Tracheal epithelial cell (primary cell): ENCODE data around the gene TRIM3. TPM values are rescaled to one million over a fixed set of nuclear protein-coding genes. Genes with fewer than 3 reads are reported as not detected.

Source experiments
- total RNA-seq: library from RNA; depleted of rRNA; stranded (reverse); fragments of >200 nt; gene quantifications from 2 replicates; pipeline ENCODE4 v1.2.1, GENCODE V29; 2014

Gene TRIM3
- 10.7 and 10.8 TPM in 2 replicates for total RNA-seq

DNA sequence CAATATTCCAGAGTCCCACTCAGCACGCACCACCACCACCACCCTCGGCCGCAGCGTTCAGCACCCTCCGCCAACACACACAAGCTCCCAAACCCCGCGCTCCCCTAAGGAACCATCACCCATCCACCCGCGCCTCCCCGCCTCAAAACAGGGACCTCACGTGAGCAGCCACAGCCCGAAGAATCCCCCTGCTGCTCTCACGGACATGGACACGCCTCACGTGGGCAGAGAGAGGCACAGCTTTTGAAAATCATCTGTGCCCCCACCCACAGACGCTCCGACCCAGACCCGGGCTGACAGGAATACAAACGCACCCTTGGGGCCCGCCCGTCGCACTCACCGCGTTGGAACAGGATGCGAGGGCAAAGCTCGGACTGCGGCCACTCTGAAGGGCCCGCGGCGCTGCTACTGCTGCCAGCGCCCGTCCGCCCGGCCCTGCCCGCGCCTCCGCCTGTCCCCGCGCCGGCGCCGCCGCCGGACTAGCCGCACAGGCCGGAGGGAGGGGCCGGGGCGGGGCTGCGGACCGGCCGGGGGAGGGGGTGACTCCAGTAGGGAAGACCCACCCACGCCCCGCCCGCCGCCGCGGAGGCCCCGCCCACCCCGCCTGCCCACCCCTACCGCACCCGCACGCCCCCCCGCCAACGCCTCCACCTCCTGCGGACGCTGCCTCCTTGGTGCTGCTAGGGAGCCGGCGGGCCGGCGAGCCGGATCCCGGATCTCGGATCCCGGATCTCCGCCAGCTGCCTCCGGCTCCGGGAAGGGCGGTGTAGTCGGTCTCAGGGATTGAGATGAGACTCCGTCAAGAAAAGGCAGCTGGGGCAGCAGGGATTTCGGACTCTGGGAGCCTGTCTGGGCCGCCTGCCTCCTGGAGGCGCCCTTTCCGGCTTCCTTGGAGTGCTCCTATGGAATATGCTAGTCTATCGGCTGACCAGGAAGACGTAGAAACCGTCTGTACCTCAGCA lies at the start of gene TRIM3:
Gene TRIM3, minus strand, starts transcription at position 491 of the 962 bp plus-strand sequence. CDS start 8,246 bp downstream, outside the sequence.

DNA sequence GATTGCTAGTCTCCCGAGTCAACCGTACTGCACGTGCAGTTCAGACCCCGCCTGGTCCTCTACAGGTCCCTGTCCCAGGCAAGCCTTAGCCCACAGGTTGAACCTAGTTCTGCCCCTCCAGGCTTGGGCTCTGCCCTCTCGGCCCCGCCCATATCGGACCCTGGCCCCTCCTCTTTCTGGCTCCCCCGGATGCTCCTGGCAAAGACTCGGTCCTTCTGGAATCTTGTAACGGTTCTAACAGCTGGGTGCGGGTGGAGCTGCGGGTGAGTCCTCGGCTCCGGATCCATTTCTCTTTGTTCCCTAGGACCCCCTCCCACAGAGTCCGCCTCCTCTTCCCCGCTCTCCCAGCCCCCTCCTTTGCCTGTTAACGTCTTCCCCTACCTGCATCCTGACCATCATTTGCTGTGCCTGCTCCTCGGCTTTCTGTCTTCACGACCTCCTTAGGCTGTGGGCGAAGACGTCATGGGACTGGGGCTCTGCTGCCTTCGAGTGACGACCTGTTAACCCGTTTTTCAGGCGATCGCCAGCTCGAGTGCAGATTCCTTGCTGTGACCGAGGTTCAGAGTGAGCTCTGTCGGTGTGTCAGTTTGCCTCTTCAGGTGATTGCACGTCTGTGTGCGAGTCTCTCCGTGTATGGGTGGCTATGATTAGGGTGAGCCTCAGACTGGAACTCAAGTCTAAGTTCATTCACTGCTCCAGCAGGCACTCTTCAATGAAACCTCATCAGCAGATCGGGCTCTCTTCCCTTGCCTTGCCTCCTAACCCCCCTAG lies 23.5 kb upstream of the TRIM3 start, which contains the start of gene DNHD1:
Gene DNHD1, plus strand, starts transcription at position 212 of the 771 bp plus-strand sequence. CDS start 936 bp downstream, outside the sequence.

DNA sequence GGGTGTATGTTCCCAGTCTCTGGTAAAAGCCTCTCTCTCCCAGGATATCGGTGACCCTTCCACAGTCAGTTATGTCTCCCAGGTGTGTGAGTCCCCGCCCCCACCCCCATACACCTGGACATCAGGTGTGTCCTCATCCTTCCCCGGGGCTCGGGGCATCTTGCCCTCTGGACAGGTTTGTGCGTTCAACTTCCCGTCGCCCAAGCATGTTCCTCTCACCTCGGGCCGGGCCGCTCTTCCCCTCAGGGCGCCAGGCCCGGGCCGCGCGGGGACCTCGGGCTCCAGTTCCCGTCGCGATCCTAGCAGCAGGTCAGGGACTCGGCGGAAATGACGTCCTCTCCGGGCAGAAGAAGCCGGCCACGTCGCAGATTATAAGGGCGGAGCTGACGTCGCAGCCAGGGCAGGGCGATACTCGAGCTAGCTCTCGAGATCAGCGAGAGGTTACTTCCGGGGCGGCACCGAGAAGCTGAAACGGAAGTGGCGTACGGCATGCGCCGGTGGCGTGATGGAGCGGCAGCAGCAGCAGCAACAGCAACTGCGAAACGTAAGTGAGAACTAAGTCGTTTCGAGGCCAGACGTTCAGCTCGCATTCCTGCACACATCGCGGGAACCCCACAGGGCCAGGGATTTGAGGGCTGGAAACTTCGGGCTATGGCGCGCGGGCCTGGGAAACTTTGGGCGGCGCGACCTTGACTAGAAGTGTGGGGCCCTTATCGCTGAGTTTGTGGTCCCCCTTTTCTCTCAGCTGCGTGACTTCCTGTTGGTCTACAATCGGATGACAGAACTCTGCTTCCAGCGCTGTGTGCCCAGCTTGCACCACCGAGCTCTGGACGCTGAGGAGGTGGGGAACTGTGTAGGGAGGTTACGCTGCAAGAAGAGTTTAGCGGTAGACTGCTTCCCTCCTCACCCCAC lies 7.5 kb upstream of the TRIM3 start, which contains the start of the genes ARFIP2 and TIMM10B:
Gene ARFIP2, minus strand, starts transcription at position 320 of the 912 bp plus-strand sequence. CDS start 910 bp downstream, outside the sequence.
Gene TIMM10B, plus strand, starts transcription at position 490 of the 912 bp plus-strand sequence. Its CDS starts 16 bp downstream, at position 506.

DNA sequence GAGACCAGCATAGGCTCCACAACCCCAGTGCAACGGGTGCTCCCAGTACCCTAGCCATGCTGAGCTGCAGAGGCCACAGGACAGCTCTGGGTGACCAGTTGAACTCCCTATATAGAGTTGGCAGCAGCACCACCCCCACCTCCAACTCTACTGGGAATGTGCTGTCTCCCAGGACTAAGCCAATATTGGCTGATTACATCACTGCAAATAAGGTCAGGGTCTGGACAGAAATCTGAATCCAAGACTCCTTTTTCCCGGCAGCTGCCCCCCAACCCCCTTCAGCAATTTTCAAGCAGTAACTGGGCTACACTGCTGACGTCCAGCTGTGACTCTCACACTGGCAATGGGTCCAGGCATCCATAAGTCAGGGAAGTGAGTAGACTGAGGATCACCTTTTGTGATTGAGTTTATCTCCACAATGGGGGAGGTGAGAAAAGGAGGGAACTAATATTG lies 32.8 kb downstream of the TRIM3 start, which contains the start of gene HPX:
Gene HPX, minus strand, starts transcription at position 82 of the 453 bp plus-strand sequence. Its CDS starts 24 bp downstream, at position 58.

DNA sequence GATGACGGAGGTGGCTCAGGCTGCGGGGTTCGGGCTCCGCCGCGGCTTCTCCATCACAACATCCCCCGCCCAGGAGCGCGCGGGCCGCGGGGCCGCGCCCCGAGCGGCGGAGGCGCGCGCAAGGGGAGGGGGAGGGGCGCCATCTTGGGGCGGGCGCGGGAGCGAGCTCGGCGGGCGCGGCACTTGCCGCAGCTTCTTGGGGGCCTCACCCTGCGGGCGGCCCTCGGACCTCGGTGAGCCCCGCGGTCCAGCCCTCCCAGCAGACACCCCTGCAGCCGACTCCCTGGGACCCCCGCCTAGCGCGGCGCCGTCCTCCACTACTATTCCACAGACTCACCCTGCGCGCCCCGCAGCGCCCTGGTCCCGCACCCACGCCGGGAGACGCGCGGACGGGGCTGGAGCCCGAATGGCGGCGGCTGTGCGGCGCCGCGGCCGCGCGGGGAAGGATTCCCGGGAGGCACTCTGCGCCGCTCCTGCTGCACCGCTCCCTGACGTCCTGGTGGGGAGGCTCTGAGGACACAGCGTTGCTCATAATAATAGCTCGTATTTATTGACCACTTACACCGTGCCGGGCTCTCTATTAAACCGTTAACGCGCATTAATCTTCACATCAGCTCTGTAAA lies 54.6 kb downstream of the TRIM3 start, which contains the start of gene APBB1:
Gene APBB1, minus strand, starts transcription at position 86 of the 623 bp plus-strand sequence. CDS start 7,747 bp downstream, outside the sequence.

Other genes starting within 250 kb of the TRIM3 start
- 8.9 and 10.2 TPM in 2 replicates for gene FHIP1B, start 239.3 kb downstream of the TRIM3 start, total RNA-seq
- gene CNGA4, start 234.9 kb downstream of the TRIM3 start, total RNA-seq = 0.64 TPM in 1 of 2 replicates, not detected in the other
- gene CCKBR, start 214.1 kb downstream of the TRIM3 start, total RNA-seq = not detected in 2 replicates
- gene CAVIN3, start 153.4 kb downstream of the TRIM3 start, total RNA-seq = 39.2 and 50.1 TPM in 2 replicates
- 3.0 and 3.4 TPM in 2 replicates for gene SMPD1, start 83.5 kb downstream of the TRIM3 start, total RNA-seq
- 5.3 and 10.6 TPM in 2 replicates for gene APBB1, start 54.8 kb downstream of the TRIM3 start, total RNA-seq
- gene HPX, start 33.0 kb downstream of the TRIM3 start, total RNA-seq = 0.85 TPM in 1 of 2 replicates, not detected in the other
- 47.3 and 68.0 TPM in 2 replicates for gene ARFIP2, start 7.4 kb upstream of the TRIM3 start, total RNA-seq
- gene TIMM10B, start 7.6 kb upstream of the TRIM3 start, total RNA-seq = 31.5 and 68.2 TPM in 2 replicates
- 1.7 and 3.2 TPM in 2 replicates for gene DNHD1, start 23.3 kb upstream of the TRIM3 start, total RNA-seq
- 12.3 and 14.1 TPM in 2 replicates for gene RRP8, start 129.7 kb upstream of the TRIM3 start, total RNA-seq
- 42.0 and 112 TPM in 2 replicates for gene ILK, start 129.8 kb upstream of the TRIM3 start, total RNA-seq
- gene TAF10, start 138.3 kb upstream of the TRIM3 start, total RNA-seq = 21.5 and 48.0 TPM in 2 replicates
- gene TPP1, start 145.5 kb upstream of the TRIM3 start, total RNA-seq = 58.4 and 82.2 TPM in 2 replicates
- gene DCHS1, start 181.9 kb upstream of the TRIM3 start, total RNA-seq = 0.21 and 0.24 TPM in 2 replicates
- gene MRPL17, start 209.4 kb upstream of the TRIM3 start, total RNA-seq = 39.0 and 54.9 TPM in 2 replicates